C4-2B (cell line): Measurements from ENCODE around the gene TCF21.

ENCODE experiments used
- H3K27ac ChIP-seq: fragments of 450-650 bp; 2 replicates; pipeline ENCODE4 v1.5.1; 2017
- ZFX ChIP-seq: fragments of 450-650 bp; IDR thresholded peaks from 2 replicates; pipeline ENCODE4 v1.6.1; 2017
- TF ChIP-seq, protein P1 (sequence below): fragments of 450-650 bp; conservative IDR thresholded peaks from 2 replicates; pipeline ENCODE4 v1.5.1; 2017; ENCODE audit warnings: mild to moderate bottlenecking

The TCF21 gene

GRCh38 chr6:133894369-133894768 lies 5.5 kb downstream of the TCF21 start:
- TF ChIP-seq, protein P1, sequence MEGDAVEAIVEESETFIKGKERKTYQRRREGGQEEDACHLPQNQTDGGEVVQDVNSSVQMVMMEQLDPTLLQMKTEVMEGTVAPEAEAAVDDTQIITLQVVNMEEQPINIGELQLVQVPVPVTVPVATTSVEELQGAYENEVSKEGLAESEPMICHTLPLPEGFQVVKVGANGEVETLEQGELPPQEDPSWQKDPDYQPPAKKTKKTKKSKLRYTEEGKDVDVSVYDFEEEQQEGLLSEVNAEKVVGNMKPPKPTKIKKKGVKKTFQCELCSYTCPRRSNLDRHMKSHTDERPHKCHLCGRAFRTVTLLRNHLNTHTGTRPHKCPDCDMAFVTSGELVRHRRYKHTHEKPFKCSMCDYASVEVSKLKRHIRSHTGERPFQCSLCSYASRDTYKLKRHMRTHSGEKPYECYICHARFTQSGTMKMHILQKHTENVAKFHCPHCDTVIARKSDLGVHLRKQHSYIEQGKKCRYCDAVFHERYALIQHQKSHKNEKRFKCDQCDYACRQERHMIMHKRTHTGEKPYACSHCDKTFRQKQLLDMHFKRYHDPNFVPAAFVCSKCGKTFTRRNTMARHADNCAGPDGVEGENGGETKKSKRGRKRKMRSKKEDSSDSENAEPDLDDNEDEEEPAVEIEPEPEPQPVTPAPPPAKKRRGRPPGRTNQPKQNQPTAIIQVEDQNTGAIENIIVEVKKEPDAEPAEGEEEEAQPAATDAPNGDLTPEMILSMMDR = no peak
- no peak for TF ChIP-seq ZFX
- no peak overlapping the region for H3K27ac ChIP-seq

GRCh38 chr6:133894795-133895358 lies 6.0 kb downstream of the TCF21 start:
- TF ChIP-seq, protein P1 = no peak
- no peak for TF ChIP-seq ZFX

DNA sequence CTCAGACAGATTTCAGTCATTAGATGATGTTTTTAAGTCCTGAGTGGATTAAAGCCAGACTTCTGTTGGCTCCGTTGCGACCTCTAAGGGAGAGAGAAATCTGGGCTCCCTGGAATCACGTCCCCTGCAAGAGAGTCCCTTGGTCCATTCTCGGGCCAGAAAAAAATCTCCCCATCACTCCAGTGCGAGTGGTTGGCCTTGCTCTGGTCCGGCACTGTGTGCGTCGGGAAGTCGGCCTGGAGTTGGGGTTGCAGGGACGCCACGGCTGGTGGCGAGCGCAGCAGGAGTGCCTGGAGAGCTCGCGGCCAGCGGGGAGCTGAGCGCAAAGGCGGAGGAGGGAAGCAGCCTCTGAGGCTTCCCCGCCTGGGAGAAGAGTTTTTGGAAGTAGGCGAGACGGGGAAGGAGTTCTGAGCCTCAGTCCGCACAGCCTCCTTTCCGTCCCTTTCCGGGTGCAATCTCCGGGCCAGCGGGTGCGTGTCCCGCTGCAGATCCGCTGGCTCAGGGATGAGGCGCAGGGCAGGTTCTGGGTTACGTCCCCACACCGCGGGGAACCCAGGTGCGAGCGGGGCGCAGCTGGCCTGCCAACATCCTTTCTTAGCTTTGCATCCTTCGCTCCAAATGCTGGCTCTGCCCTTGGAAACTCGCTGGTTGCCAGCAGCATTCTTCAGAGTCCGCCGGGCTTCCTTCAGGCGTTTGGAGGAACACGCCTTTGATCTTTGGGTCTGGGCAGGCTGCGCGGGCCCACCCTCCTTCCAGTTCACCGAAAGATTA lies 6.8 kb downstream of the TCF21 start:
- no peak overlapping the region for H3K27ac ChIP-seq
- no peak for TF ChIP-seq ZFX
- TF ChIP-seq, protein P1 = no peak

More at GRCh38 chr6:133894795-133895358, 6.0 kb downstream of the TCF21 start:
- H3K27ac ChIP-seq = no peak overlapping the region

- H3K27ac ChIP-seq = no peak overlapping the region
- TF ChIP-seq ZFX = no peak
- TF ChIP-seq, protein P1 = no peak
These were observed 7.4 kb downstream of the TCF21 start for GRCh38 chr6:133896344-133896721.

DNA sequence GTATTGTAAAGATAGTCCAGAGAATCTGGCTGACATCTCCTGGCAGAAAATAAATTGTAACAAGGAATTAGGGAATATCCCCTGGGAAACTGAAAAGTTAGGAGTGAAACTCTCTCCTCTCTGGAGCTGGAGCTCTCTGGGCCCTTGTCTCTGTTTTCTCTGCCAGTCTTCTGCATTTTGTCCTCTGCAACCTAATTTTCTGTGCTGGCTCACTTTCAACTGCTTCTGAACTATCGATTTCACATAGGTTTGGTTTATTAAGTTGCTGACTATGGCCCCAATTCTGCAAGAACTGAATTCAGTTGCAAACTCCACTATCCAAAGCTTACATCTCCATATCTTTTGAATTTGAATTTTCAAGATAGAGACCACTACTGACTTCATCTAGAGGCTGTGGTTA lies 9.3 kb downstream of the TCF21 start:
- H3K27ac ChIP-seq = no peak overlapping the region
- TF ChIP-seq, protein P1 = no peak
- no peak for TF ChIP-seq ZFX

- H3K27ac ChIP-seq = no peak overlapping the region
- TF ChIP-seq ZFX = no peak
- TF ChIP-seq, protein P1 = no peak
These were observed 10.6 kb downstream of the TCF21 start for GRCh38 chr6:133899556-133899955.

GRCh38 chr6:133903855-133904254 lies 14.9 kb downstream of the TCF21 start:
- no peak for TF ChIP-seq ZFX
- TF ChIP-seq, protein P1 = no peak
- H3K27ac ChIP-seq = no peak overlapping the region
